Measurements from ENCODE around the gene TRPC3.

The TRPC3 gene

DNA sequence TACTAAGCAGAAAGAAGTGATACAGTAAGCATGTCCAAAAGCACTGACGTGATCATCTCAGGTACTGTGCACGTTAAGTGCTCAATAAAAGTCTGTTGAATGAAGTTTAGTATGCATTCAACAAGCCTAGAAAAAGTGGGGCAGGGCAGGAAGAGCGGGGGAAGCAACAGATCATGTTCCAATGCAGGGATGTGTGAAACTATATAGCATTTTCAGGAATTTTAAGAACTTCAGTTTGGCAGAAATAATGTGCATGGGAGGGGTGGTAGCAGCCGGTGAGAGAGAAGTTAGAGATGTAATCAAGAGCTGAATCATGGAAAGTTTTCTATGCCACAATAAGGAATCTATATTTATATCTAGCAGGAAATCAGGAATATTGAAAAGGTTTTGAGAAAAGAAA lies 109.0 kb downstream of the TRPC3 start:
- no peak overlapping the region for H3K4me3 ChIP-seq (replicated peaks; ENCODE audit: insufficient read depth, low read length)
- H3K27me3 ChIP-seq (ENCODE audit: insufficient read depth, poor library complexity, severe bottlenecking): no peaks in the 10 kb centered on the region
- no peak overlapping the region for H3K27ac ChIP-seq (replicated peaks)
- TF ChIP-seq, protein P1, sequence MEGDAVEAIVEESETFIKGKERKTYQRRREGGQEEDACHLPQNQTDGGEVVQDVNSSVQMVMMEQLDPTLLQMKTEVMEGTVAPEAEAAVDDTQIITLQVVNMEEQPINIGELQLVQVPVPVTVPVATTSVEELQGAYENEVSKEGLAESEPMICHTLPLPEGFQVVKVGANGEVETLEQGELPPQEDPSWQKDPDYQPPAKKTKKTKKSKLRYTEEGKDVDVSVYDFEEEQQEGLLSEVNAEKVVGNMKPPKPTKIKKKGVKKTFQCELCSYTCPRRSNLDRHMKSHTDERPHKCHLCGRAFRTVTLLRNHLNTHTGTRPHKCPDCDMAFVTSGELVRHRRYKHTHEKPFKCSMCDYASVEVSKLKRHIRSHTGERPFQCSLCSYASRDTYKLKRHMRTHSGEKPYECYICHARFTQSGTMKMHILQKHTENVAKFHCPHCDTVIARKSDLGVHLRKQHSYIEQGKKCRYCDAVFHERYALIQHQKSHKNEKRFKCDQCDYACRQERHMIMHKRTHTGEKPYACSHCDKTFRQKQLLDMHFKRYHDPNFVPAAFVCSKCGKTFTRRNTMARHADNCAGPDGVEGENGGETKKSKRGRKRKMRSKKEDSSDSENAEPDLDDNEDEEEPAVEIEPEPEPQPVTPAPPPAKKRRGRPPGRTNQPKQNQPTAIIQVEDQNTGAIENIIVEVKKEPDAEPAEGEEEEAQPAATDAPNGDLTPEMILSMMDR (IDR thresholded peaks at IDR 0.05; ENCODE audit: insufficient read depth, low read length): no peak
- TF ChIP-seq, protein P2, sequence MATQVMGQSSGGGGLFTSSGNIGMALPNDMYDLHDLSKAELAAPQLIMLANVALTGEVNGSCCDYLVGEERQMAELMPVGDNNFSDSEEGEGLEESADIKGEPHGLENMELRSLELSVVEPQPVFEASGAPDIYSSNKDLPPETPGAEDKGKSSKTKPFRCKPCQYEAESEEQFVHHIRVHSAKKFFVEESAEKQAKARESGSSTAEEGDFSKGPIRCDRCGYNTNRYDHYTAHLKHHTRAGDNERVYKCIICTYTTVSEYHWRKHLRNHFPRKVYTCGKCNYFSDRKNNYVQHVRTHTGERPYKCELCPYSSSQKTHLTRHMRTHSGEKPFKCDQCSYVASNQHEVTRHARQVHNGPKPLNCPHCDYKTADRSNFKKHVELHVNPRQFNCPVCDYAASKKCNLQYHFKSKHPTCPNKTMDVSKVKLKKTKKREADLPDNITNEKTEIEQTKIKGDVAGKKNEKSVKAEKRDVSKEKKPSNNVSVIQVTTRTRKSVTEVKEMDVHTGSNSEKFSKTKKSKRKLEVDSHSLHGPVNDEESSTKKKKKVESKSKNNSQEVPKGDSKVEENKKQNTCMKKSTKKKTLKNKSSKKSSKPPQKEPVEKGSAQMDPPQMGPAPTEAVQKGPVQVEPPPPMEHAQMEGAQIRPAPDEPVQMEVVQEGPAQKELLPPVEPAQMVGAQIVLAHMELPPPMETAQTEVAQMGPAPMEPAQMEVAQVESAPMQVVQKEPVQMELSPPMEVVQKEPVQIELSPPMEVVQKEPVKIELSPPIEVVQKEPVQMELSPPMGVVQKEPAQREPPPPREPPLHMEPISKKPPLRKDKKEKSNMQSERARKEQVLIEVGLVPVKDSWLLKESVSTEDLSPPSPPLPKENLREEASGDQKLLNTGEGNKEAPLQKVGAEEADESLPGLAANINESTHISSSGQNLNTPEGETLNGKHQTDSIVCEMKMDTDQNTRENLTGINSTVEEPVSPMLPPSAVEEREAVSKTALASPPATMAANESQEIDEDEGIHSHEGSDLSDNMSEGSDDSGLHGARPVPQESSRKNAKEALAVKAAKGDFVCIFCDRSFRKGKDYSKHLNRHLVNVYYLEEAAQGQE (IDR thresholded peaks at IDR 0.05; ENCODE audit: insufficient replicate concordance, low read depth): no peak
- TF ChIP-seq GABPA (IDR thresholded peaks at IDR 0.05; ENCODE audit: low read depth) (no peak), SPI1 (IDR thresholded peaks at IDR 0.05; ENCODE audit: borderline replicate concordance, low read depth) (no peak), POLR2AphosphoS5 (IDR thresholded peaks at IDR 0.05; ENCODE audit: low read depth) (no peak)
- DNase-seq (ENCODE audit: low read depth in 1 of 2, low spot score in 1 of 2): no peak

DNA sequence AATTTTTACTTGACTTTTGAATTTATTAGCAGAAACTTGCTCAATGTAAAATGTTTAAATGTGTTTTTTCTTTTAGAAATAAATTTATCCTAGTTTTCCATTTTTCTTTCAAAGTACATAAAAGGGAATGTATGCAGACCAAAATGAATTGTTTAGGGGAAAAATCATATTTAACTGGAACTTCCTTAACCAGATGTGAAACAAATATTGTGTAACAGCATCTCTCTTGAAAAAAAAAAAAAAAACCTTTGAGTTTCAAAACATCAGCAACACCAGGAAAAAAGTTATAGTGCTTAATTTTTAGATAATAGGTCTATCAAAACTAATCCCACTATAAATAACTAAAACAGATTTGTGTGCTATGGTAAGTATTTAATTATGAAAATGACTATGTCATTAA lies 113.7 kb downstream of the TRPC3 start:
- Histone ChIP-seq H3K27ac (replicated peaks) (no peak overlapping the region), H3K27me3 (ENCODE audit: insufficient read depth, poor library complexity, severe bottlenecking) (no peaks in the 10 kb centered on the region), H3K4me3 (replicated peaks; ENCODE audit: insufficient read depth, low read length) (no peak overlapping the region)
- DNase-seq (ENCODE audit: low read depth in 1 of 2, low spot score in 1 of 2): no peak
- TF ChIP-seq GABPA (IDR thresholded peaks at IDR 0.05; ENCODE audit: low read depth) (no peak), POLR2AphosphoS5 (IDR thresholded peaks at IDR 0.05; ENCODE audit: low read depth) (no peak), SPI1 (IDR thresholded peaks at IDR 0.05; ENCODE audit: borderline replicate concordance, low read depth) (no peak)
- TF ChIP-seq, protein P2 (IDR thresholded peaks at IDR 0.05; ENCODE audit: insufficient replicate concordance, low read depth): no peak
- TF ChIP-seq, protein P1 (IDR thresholded peaks at IDR 0.05; ENCODE audit: insufficient read depth, low read length): no peak

DNA sequence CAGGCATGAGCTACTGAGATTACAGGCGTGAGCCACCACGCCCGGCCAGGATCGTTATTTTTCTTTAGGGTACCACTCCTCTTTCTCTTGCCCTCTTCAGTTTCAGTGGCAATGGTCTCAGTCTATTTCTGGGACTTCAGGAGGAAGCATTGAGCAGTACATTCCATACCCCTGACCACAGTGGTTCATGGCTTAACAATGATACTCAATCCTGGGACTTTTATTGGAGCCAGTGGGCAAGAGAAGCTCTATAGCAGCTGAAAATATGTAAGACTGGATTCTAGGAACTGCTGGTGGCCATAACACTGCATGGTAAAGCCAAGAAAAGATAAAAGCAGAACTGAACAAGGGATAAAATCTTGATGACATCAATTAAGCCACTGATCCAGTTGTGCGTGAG lies 122.3 kb downstream of the TRPC3 start:
- Histone ChIP-seq H3K27me3 (ENCODE audit: insufficient read depth, poor library complexity, severe bottlenecking) (no peaks in the 10 kb centered on the region), H3K27ac (replicated peaks) (no peak overlapping the region), H3K4me3 (replicated peaks; ENCODE audit: insufficient read depth, low read length) (no peak overlapping the region)
- TF ChIP-seq, protein P2 (IDR thresholded peaks at IDR 0.05; ENCODE audit: insufficient replicate concordance, low read depth): no peak
- TF ChIP-seq GABPA (IDR thresholded peaks at IDR 0.05; ENCODE audit: low read depth) (no peak), POLR2AphosphoS5 (IDR thresholded peaks at IDR 0.05; ENCODE audit: low read depth) (no peak)
- TF ChIP-seq, protein P1 (IDR thresholded peaks at IDR 0.05; ENCODE audit: insufficient read depth, low read length): no peak
- no peak for DNase-seq (ENCODE audit: low read depth in 1 of 2, low spot score in 1 of 2)

Measured in HL-60 (cell line).